K562 (cell line): ENCODE results near the gene FNDC1. TPM values are rescaled to one million over a fixed set of nuclear protein-coding genes. Genes with fewer than 3 reads are reported as not detected.

Experiments used
- ARID3B ChIP-seq: fragments of 250-450 bp; sonication (Bioruptor Pico); IDR thresholded peaks from 2 replicates; pipeline ENCODE4 v1.4.0; 2020; ENCODE audit warnings: borderline replicate concordance
- BCL6 ChIP-seq: fragments of 250-450 bp; sonication (Bioruptor Pico); IDR thresholded peaks from 2 replicates; pipeline ENCODE4 v1.4.0; 2020
- BDP1 ChIP-seq: IDR thresholded peaks from 3 replicates; pipeline ENCODE4 v1.6.1; 2011; ENCODE audit not compliant: insufficient read length, insufficient read depth
- CXXC5 ChIP-seq: fragments of 250-450 bp; sonication (Bioruptor Pico); IDR thresholded peaks from 2 replicates; pipeline ENCODE4 v1.8.0; 2022; ENCODE audit warnings: inconsistent platforms, mild to moderate bottlenecking, moderate library complexity
- HOMEZ ChIP-seq: fragments of 250-450 bp; sonication (Bioruptor Pico); IDR thresholded peaks from 2 replicates; pipeline ENCODE4 v1.4.0; 2020; ENCODE audit warnings: mild to moderate bottlenecking, moderate library complexity
- MAFG ChIP-seq: fragments of 450-650 bp; conservative IDR thresholded peaks from 2 replicates; pipeline ENCODE4 v1.6.1; 2016; ENCODE audit warnings: missing genetic modification characterization, missing compliant biosample characterization
- NFE2 ChIP-seq: IDR thresholded peaks from 2 replicates; pipeline ENCODE4 v1.6.1; 2014; ENCODE audit warnings: antibody characterized with exemption, low read depth
- NFIC ChIP-seq: fragments of 450-650 bp; IDR thresholded peaks from 2 replicates; pipeline ENCODE4 v1.6.1; 2017; ENCODE audit warnings: mild to moderate bottlenecking, inconsistent platforms
- PHB ChIP-seq: fragments of 250-450 bp; sonication (Bioruptor Pico); IDR thresholded peaks from 2 replicates; pipeline ENCODE4 v1.5.0; 2021
- RAD21 ChIP-seq, 2 experiments: fragments of 250-450 bp in 1 of 2; fragments of 450-650 bp in 1 of 2; sonication (Bioruptor Pico) in 1 of 2; formaldehyde crosslinking in 1 of 2; IDR thresholded peaks in 1 of 2; conservative IDR thresholded peaks in 1 of 2; 2 replicates each; pipeline versions ENCODE4 v1.4.0 to v1.8.0; 2020 to 2022; ENCODE audit warnings: mild to moderate bottlenecking in 2 of 2, moderate library complexity in 1 of 2
- RCOR1 ChIP-seq, 2 experiments: IDR thresholded peaks; 2 replicates each; pipeline ENCODE4 v1.6.1; 2012; ENCODE audit warnings: low read depth in 2 of 2, low read length in 2 of 2, borderline replicate concordance in 1 of 2, improper control_type of control experiment in 1 of 2
- RFX1 ChIP-seq: fragments of 450-650 bp; IDR thresholded peaks from 2 replicates; pipeline ENCODE4 v1.6.1; 2016; ENCODE audit warnings: mild to moderate bottlenecking, moderate library complexity
- THRA ChIP-seq: fragments of 450-650 bp; IDR thresholded peaks from 2 replicates; pipeline ENCODE4 v1.6.1; 2017; ENCODE audit warnings: mild to moderate bottlenecking, moderate library complexity
- TSC22D4 ChIP-seq: fragments of 450-650 bp; IDR thresholded peaks from 2 replicates; pipeline ENCODE4 v1.6.1; 2016; ENCODE audit warnings: missing genetic modification characterization, missing biosample characterization, control low read depth
- USF2 ChIP-seq: sonication (generic); formaldehyde crosslinking; IDR thresholded peaks from 2 replicates; pipeline ENCODE4 v1.5.0; 2020; ENCODE audit warnings: missing genetic modification reagents
- polyA plus RNA-seq, 8 experiments: library from polyadenylated mRNA; depleted of rRNA in 4 of 8; stranded (reverse) in 5 of 8; unstranded in 3 of 8; fragments of >200 nt; fragmentation: Nextera tagmentation in 2 of 8; fragmentation: Illumina TruSeq in 1 of 8; extraction: Ambion mirVana in 2 of 8; extraction: Trizol in 1 of 8; gene quantifications; 2 replicates each; pipeline versions ENCODE4 v1.2.1 to v1.2.3, GENCODE V29; 2011 to 2014; ENCODE audit warnings: inconsistent platforms in 1 of 8, missing spikeins in 1 of 8
- total RNA-seq, 7 experiments: library from RNA; depleted of rRNA in 6 of 7; stranded (reverse); fragments of >200 nt in 6 of 7; fragmentation: Illumina TruSeq in 2 of 7; extraction: Trizol in 2 of 7; gene quantifications; 2 replicates each; pipeline versions ENCODE4 v1.2.1 to v1.2.3, GENCODE V29; 2011 to 2021; ENCODE audit warnings: low replicate concordance in 1 of 7

Gene FNDC1
- total and polyA plus RNA-seq, 9 of the 15 experiments (the other 6 are each of a cell fraction or from before 2014, with no cell fraction given) = not detected

- TF ChIP-seq USF2 (CRISPR knock-in tag) (no peak), THRA (no peak), RAD21 (CRISPR knock-in tag; conservative IDR thresholded peaks at IDR 0.05 in 1 of 2, IDR thresholded peaks at IDR 0.05 in 1 of 2) (no peak), RFX1 (peak; percentile 72), ARID3B (CRISPR knock-in tag) (no peak), PHB (no peak), RCOR1 (IDR thresholded peaks at IDR 0.05; ENCODE audit: borderline replicate concordance in 1 of 2, low read depth in 2 of 2, low read length in 2 of 2) (no peak), HOMEZ (CRISPR knock-in tag) (no peak), BCL6 (CRISPR knock-in tag) (no peak), TSC22D4 (tag) (no peak), NFE2 (peak; percentile 51), CXXC5 (CRISPR knock-in tag) (no peak), BDP1 (no peak), NFIC (no peak), MAFG (tag) (peak; percentile 71)
Measured at GRCh38 chr6:159157431-159157830, 11.8 kb upstream of the FNDC1 start (continued).
